Measurements from ENCODE around the gene CSNK2A2.

DNA sequence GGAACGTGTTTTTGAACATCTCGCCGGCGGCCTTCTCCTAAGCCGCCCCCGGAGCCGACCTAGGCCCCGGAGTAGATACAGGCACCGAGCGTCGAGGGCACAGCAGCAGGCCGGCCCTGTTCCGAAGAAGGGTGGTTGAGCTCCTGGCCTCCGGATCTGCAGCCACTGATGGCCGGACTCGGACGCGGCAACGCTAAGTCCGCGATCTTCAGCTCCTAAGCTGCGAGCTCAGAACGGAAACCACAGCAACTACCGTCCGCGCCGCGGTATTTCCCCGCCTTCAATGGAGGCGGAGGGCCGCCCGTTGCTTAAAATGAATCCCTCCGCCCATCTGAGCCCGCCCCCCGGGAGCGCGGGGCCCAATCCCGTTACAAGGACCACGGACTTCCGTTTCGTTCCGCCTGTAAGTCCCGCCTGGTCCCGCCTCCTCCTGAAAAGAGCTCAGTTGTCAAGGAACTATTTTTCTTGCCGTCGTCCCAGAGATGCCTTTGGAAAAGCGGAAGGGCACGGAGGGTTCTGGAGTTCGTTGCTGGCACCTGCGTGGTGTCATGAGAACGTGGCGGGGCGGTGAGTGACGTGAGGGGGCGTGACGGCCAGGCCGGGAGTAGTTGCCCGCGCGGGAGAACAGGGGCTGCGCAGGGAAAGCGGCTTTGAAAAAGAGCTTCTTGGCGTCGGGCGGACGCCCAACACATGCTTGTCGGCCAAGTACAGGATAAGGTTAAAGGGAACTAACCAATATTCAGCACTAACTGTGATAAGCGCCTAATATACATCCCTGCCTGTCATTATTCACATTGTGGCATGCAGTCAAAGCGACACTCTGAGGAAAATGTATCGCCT, 68.6 kb downstream of the CSNK2A2 start, which contains the start of gene CFAP20:
- TF ChIP-seq GATA2 (IDR thresholded peaks at IDR 0.05; ENCODE audit: low read depth, low read length): no peak
- no peak for TF ChIP-seq GATA3 (IDR thresholded peaks at IDR 0.05; ENCODE audit: low read depth, low read length)
